Adipose tissue (tissue), 3 donors: ENCODE measurements around the gene FAM47A. TPM values are rescaled to one million over a fixed set of nuclear protein-coding genes. Genes with fewer than 3 reads are reported as not detected.

Source experiments
- H3K27ac ChIP-seq: one replicate; pipeline ENCODE4 v1.5.1; 2013; ENCODE audit warnings: low read depth, low read length
- WGBS, 3 donors: extraction: QIAGEN DNeasy Blood & Tissue Kit; methylation state at CpG; one replicate each; pipeline ENCODE4 v1.1.7; 2013; 5-methylcytosine and 5-hydroxymethylcytosine counted together
- polyA plus RNA-seq, 3 donors: library from polyadenylated mRNA; stranded (reverse); fragments of 200-250 nt; gene quantifications; one replicate each; pipeline ENCODE4 v1.2.3, GENCODE V29; 2013
- donor health status: healthy with polysubstance abuse.
- donor health status: Bipolar disorder and iron deficiency.
- donor health status: healthy.

The FAM47A gene
- not detected for polyA plus RNA-seq

GRCh38 chrX:34132028-34132427 lies at the start of gene FAM47A:
TSS of gene FAM47A (minus strand) at chrX:34132314. CDS start at chrX:34132278, 36 bp downstream.
- no peak within 1 kb of the TSS for H3K27ac ChIP-seq
- WGBS, 3 donors = 75 to 89% (median 89%) methylated on average over 19 to 25 of the region's 25 CpGs

GRCh38 chrX:34147345-34147744 lies 15.2 kb upstream of the FAM47A start:
- WGBS, 3 donors = 73 to 88% (median 76%) methylated on average over 9 of the region's 9 CpGs
- H3K27ac ChIP-seq = no peak overlapping the region

GRCh38 chrX:34146906-34147305 lies 14.8 kb upstream of the FAM47A start:
- H3K27ac ChIP-seq = no peak overlapping the region
- WGBS, 3 donors = 79 to 94% (median 93%) methylated on average over 13 to 30 of the region's 30 CpGs

GRCh38 chrX:34144246-34144645 lies 12.1 kb upstream of the FAM47A start:
- H3K27ac ChIP-seq = no peak overlapping the region
- 61 to 70% (median 67%) methylated on average over 2 of the region's 2 CpGs for WGBS, 3 donors

- no peak overlapping the region for H3K27ac ChIP-seq
- WGBS, 3 donors = 46 to 75% (median 64%) methylated on average over 1 of the region's 1 CpG
These were observed 8.7 kb upstream of the FAM47A start for GRCh38 chrX:34140816-34141215.

GRCh38 chrX:34130980-34131744 lies 952 bp downstream of the FAM47A start:
- no peak overlapping the region for H3K27ac ChIP-seq
- WGBS, 3 donors = 92 to 95% (median 95%) methylated on average over 30 to 41 of the region's 41 CpGs

- H3K27ac ChIP-seq = no peak overlapping the region
- 89 to 94% (median 91%) methylated on average over 23 to 29 of the region's 29 CpGs for WGBS, 3 donors
These were observed 1.6 kb downstream of the FAM47A start for GRCh38 chrX:34130501-34130900.

- 72 to 83% (median 72%) methylated on average over 5 of the region's 5 CpGs for WGBS, 3 donors
- H3K27ac ChIP-seq = no peak overlapping the region
These were observed 6.1 kb downstream of the FAM47A start for GRCh38 chrX:34126011-34126410.

GRCh38 chrX:34119122-34119521 lies 13.0 kb downstream of the FAM47A start:
- no peak overlapping the region for H3K27ac ChIP-seq
- 43 to 74% (median 45%) methylated on average over 2 of the region's 2 CpGs for WGBS, 3 donors

- WGBS, 3 donors = 63 to 73% (median 72%) methylated on average over 1 of the region's 1 CpG
- no peak overlapping the region for H3K27ac ChIP-seq
These were observed 19.7 kb downstream of the FAM47A start for GRCh38 chrX:34112459-34112858.
